ENCODE data around the gene PAPSS2. TPM values are rescaled to one million over a fixed set of nuclear protein-coding genes. Genes with fewer than 3 reads are reported as not detected.

The PAPSS2 gene
- total RNA-seq, 1 donor from 2014 or later = 0.17 TPM

DNA sequence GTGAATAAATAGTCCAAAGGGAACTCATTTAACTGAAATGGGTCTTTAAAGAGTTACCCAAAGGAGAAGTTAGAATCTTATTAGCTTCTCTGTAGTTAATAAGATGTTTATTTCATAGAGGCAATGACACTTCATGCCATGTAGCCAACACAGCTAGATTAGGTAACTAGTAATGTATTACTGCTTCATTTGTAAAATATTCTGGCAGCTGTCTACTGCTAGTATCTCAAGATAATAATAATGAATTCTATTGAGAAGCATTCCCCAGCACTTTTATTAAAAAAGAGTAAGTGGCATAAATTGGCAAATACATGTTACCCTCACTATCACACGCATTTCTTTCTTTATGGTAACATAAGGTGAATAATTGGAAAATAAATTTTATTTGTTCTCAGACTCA is 10.1 kb downstream of the PAPSS2 start:
- intact Hi-C loops (cut with micrococcal nuclease) = no loop called here

DNA sequence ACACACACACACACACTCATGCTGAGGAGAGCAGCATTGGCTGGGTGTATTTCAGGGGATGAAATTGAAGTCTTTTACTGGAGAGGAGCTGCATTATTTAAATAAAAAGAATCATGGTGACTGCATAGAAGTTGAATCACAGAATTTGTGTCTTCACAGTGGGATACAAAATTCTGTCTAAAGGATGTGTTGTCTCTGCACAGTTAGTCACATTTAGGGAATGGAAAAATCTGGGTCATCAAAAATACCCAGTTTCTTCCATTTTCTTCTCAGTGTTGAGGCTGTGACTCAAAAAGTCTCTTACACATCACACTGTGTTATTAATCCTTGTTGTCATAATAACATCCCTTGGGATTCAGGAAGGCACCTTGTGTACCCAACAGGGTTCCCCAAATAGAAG is 10.9 kb downstream of the PAPSS2 start:
- intact Hi-C loops (cut with micrococcal nuclease) = no loop called here

GRCh38 chr10:87671139-87671815 is 11.6 kb downstream of the PAPSS2 start:
- intact Hi-C loops (cut with micrococcal nuclease) = no loop called here

DNA sequence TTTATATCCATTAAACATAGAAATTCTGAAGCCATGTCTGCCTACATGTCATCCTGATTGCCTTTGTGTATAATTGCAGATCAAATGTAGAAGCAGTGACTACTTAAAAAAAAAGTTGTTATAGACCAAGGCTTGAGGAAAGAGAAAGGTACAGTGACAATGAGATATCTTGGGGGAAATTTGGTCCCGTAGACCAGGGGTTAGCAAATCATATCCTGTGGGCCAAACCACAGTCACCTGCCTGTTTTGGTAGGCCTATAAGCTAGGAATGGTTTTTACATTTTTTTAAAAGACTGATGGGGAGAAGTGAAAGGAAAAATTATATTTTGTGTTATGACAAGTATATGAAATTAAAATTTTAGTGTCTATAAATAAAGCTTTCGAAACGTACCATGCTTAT is 12.9 kb downstream of the PAPSS2 start:
- intact Hi-C loops (cut with micrococcal nuclease) = no loop called here

GRCh38 chr10:87674943-87675342 is 15.3 kb downstream of the PAPSS2 start:
- intact Hi-C loops (cut with micrococcal nuclease) = no loop called here

- intact Hi-C loops (cut with micrococcal nuclease) = no loop called here
Observed at GRCh38 chr10:87675396-87676376, 16.0 kb downstream of the PAPSS2 start.

GRCh38 chr10:87677595-87677994 is 17.9 kb downstream of the PAPSS2 start:
- intact Hi-C loops (cut with micrococcal nuclease) = no loop called here

GRCh38 chr10:87678302-87678701 is 18.6 kb downstream of the PAPSS2 start:
- intact Hi-C loops (cut with micrococcal nuclease) = no loop called here

DNA sequence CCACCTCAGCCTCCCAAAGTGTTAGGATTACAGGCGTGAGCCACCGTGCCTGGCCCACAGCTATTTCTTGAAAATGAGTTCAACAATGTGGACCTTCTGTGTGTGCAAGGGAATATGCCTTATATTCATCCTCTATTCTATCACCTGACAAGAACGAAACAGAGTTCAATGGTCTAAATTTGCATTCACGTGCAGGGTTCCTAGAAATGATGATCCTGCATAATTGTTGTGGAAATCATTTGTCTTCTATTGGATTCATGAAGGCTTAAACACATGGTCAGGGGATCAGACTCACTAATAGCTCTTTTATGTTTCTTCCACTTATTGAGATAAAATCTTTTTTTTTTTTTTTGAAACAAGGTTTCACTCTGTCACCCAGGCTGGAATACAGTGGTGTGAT is 23.7 kb downstream of the PAPSS2 start:
- intact Hi-C loops (cut with micrococcal nuclease) = no loop called here

- intact Hi-C loops (cut with micrococcal nuclease) = no loop called here
Observed at GRCh38 chr10:87684001-87684638, 24.4 kb downstream of the PAPSS2 start.

DNA sequence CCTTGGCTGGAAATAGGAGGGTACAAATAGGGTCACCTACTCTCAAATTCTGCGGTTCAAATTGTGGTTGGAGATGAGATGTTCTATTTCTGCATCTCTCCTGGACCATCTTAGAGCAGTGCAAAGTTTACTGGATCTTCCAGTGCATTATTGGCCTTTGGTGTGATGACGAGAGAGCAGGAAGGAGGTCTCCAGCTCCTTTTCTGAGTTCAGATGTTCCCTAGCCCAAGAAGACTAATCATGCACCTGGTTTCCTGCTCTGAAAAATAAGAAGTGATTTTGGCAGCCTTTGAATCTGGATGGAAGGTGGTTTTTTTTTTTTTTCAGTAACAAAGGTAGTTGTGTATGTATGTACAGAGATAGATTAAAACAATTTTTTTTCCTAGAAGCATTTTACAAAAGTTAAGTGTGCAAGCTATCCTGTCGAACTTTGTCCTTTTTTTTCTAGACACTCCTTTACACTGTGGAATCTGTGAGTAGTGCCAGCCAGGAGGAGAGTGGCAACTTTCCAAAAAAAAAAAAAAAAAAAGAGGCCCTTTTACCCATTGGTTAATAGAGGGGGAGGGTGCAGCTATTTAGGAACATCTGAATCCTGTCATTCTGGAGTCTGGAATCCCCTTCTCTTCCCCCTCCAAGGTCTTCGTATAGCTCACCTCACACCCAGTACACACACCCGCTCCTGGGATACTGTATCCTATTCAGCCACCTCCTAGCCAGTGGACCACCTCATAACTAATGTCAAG is 26.3 kb downstream of the PAPSS2 start:
- intact Hi-C loops (cut with micrococcal nuclease) = no loop called here

DNA sequence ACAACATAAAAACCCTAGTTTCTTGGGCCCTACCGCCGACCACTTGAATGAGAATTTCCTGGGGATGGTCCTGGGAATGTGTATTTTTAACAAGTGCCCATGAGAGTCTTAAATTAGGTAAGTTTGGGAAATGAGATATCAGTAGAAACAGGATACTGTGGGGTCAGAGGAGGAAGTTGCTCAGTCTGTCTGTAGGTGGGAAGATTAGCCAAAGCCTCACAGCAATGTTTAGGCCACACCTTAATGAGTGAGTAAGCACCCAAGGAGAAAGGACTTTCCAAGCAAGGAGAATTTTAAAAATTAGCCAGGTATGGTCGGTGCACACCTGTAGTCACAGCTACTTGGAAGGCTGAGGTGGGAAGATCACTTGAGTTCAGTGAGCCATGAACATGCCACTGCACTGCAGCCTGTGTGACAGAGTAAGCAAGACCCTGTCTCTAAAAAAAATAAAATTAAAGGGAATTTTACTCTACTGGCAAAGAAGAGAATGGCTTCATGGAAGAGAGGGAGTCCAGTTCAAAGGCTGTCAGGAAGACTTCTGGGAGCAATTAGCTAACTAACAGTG is 31.9 kb downstream of the PAPSS2 start:
- intact Hi-C loops (cut with micrococcal nuclease) = no loop called here

DNA sequence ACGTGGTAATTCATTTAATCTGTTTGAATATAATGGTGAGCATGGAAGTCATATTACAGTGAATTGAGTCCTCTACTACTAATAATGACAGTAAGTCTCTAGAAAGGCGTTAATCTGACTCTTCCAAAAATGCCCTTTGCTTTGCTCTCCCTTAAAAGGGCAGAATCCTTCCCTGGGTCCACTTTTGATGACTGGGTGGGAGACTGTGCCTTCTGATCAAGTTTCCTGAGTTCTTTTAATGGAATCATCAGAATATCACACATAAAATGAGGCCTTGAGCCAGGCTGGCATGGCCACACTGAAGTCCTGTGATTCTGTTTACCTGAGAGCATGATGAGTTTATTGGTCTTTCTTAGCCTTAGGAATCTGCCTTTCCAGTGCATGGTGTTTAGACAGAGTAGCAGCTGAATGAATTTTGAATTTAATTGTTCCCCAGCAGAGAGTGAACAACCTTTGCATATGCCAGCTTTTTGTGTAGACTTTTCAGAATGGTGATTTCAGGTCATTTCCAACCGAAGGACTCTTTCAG is 33.3 kb downstream of the PAPSS2 start:
- intact Hi-C loops (cut with micrococcal nuclease) = no loop called here

DNA sequence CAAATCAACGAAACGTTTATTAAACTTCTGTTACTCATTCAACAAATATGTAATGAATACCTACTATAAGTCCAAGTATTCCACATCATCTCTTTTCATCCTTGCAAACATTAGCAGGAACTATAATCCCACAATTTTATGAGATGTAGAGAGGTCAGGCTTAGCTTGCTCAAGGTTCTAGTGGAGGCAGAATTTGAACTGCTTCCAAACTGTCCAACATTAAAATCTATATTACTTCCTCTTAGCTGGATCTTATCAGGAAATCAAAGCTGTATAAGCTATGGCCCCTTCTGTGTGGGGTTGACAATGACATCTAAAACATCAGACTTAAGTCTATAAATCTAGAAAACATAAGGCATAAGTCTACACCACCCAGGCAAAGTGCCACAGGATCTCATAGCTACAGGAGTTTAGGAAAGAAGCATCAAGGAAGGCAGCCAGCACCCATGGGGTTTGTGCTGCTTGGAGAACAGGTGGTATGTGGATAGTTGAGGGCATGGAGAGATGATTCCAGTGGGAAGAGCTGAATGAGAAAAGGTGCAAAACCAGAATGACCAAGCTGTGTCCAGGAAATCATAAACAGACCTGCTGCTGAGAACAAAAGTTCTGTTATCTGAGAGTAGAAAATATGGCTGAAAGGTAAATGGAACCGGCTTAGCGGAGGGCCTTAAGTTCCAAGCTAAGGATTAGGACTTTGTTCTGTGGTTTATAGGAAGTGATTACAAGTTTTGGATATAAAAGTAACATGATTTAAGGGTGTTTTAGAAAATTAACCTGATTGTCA is 34.5 kb downstream of the PAPSS2 start:
- intact Hi-C loops (cut with micrococcal nuclease) = no loop called here

GRCh38 chr10:87695074-87695473 is 35.4 kb downstream of the PAPSS2 start:
- intact Hi-C loops (cut with micrococcal nuclease) = no loop called here

DNA sequence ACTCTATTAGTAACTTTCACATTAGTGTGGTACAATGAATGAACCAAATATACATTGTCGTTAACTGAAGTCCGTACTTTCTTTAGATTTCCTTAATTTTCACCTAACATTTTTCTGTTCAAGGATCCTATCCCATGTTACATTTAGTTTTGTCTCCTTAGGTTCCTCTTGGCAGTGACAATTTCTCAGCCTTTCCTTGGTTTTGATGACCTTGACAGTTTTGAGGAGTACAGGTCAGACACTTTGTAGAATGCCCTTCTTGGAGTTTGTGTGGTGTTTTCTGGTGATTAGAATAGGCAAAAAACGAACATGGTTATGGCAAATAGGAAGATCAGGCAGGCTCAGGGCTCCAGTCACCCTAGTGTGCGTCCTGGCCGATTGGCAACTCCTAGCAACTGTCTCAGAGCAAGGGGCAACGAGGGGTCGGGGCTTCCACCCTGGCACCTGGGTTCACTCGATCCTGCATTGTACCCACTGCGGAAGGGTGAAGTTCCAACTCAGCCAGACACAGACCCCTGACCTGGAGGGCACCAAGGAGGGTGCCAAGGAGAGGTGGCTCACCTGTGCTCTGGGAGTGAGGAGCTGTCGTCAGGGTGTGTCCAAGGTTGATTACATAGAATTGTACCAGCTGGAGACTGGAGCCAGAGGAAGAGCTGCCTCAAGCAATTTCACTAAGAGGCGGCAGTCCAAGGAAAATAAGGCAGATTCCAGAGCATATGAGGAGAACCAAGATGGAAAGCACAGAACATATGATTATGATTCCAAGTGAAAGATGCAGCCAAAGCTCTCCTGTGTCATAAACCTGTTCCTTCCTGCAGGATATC is 37.5 kb downstream of the PAPSS2 start:
- intact Hi-C loops (cut with micrococcal nuclease) = no loop called here

DNA sequence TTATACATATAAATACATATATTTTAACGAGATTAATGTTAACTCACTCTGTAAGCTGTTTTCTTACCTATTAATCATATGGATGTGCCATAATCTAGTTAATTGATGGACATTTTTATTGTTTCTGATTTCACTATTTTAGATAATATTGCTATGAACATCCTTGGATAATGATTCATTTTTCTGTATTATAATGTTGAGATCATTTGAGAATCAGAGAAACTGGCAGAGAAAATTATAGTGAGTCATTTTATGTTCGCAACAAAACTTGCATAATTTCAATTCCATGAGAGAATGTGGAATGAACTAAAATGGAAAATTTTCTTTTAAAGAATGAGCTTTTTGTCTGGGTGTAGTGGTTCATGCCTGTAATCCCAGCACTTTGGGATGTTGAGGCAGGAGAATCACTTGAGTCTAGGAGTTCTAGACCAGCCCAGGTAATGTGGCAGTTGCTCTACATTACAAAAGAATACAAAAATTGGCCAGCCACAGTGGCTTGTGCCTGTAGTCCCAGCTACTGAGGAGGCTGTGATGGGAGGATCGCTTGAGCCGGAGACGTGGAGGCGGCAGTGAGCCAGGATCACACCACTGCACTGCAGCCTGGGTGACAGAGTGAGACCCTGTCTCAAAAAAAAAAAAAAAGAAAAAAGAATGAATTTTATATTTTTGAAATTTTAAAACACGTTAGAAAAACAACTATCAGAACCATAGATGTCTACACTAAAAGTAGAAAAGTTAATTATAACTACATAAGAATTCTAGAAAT is 40.5 kb downstream of the PAPSS2 start:
- intact Hi-C loops (cut with micrococcal nuclease) = no loop called here

- intact Hi-C loops (cut with micrococcal nuclease) = no loop called here
Observed at GRCh38 chr10:87702260-87702972, 42.7 kb downstream of the PAPSS2 start.

Measured in T-helper 1 cell treated with Interleukin-12 subunit alpha and Interleukin-12 subunit beta and Interleukin-4 antibody, amounts not matched to agents 30 ng/mL and 1 ng/mL, for 36 hours (primary cell).